Endometrium (tissue), 2 donors: Measurements from ENCODE around the gene SORCS3.

ENCODE experiments used
- FAIRE-seq: peaks from 2 replicates; lab custom pipeline; 2012; peaks lifted over from hg19 to GRCh38; lab: Jason Lieb, UNC
- donor health status: control.
- donor health status: control.

The SORCS3 gene

GRCh38 chr10:104778371-104778770 is 137.3 kb downstream of the SORCS3 start:
- FAIRE-seq, result no peak

GRCh38 chr10:104779701-104780100 is 138.6 kb downstream of the SORCS3 start:
- FAIRE-seq, result no peak

- no peak for FAIRE-seq
Measured at GRCh38 chr10:104780165-104780564, 139.1 kb downstream of the SORCS3 start.

GRCh38 chr10:104780946-104781595 is 140.0 kb downstream of the SORCS3 start:
- no peak for FAIRE-seq

GRCh38 chr10:104784452-104784851 is 143.4 kb downstream of the SORCS3 start:
- FAIRE-seq, result no peak

- FAIRE-seq, result no peak
Measured at GRCh38 chr10:104791471-104791870, 150.4 kb downstream of the SORCS3 start.

- no peak for FAIRE-seq
Measured at GRCh38 chr10:104795411-104795810, 154.3 kb downstream of the SORCS3 start.

- FAIRE-seq, result no peak
Measured at GRCh38 chr10:104796823-104797222, 155.7 kb downstream of the SORCS3 start.

GRCh38 chr10:104802941-104803340 is 161.9 kb downstream of the SORCS3 start:
- FAIRE-seq, result no peak

GRCh38 chr10:104804880-104805279 is 163.8 kb downstream of the SORCS3 start:
- no peak for FAIRE-seq

- FAIRE-seq, result no peak
Measured at GRCh38 chr10:104806801-104807200, 165.7 kb downstream of the SORCS3 start.

GRCh38 chr10:104807581-104808310 is 166.7 kb downstream of the SORCS3 start:
- FAIRE-seq, result no peak

- FAIRE-seq, result no peak
Measured at GRCh38 chr10:104809288-104810090, 168.4 kb downstream of the SORCS3 start.

- no peak for FAIRE-seq
Measured at GRCh38 chr10:104811166-104811565, 170.1 kb downstream of the SORCS3 start.

GRCh38 chr10:104816501-104816900 is 175.4 kb downstream of the SORCS3 start:
- no peak for FAIRE-seq

- no peak for FAIRE-seq
Measured at GRCh38 chr10:104819731-104820130, 178.6 kb downstream of the SORCS3 start.

GRCh38 chr10:104822088-104822487 is 181.0 kb downstream of the SORCS3 start:
- no peak for FAIRE-seq

- no peak for FAIRE-seq
Measured at GRCh38 chr10:104824380-104825006, 183.4 kb downstream of the SORCS3 start.

- FAIRE-seq, result no peak
Measured at GRCh38 chr10:104831272-104831671, 190.2 kb downstream of the SORCS3 start.

GRCh38 chr10:104834580-104834979 is 193.5 kb downstream of the SORCS3 start:
- FAIRE-seq, result no peak

- FAIRE-seq, result no peak
Measured at GRCh38 chr10:104835422-104835821, 194.3 kb downstream of the SORCS3 start.

GRCh38 chr10:104842704-104843103 is 201.6 kb downstream of the SORCS3 start:
- no peak for FAIRE-seq

- no peak for FAIRE-seq
Measured at GRCh38 chr10:104844073-104844472, 203.0 kb downstream of the SORCS3 start.
